Epidermal melanocyte (primary cell): Measurements from ENCODE around the gene AK8.

Source experiments
- DNase-seq: peaks from one replicate; pipeline ENCODE4 v3.0.0; 2011; ENCODE audit warnings: low spot score; ENCODE audit not compliant: insufficient read length

The AK8 gene

DNA sequence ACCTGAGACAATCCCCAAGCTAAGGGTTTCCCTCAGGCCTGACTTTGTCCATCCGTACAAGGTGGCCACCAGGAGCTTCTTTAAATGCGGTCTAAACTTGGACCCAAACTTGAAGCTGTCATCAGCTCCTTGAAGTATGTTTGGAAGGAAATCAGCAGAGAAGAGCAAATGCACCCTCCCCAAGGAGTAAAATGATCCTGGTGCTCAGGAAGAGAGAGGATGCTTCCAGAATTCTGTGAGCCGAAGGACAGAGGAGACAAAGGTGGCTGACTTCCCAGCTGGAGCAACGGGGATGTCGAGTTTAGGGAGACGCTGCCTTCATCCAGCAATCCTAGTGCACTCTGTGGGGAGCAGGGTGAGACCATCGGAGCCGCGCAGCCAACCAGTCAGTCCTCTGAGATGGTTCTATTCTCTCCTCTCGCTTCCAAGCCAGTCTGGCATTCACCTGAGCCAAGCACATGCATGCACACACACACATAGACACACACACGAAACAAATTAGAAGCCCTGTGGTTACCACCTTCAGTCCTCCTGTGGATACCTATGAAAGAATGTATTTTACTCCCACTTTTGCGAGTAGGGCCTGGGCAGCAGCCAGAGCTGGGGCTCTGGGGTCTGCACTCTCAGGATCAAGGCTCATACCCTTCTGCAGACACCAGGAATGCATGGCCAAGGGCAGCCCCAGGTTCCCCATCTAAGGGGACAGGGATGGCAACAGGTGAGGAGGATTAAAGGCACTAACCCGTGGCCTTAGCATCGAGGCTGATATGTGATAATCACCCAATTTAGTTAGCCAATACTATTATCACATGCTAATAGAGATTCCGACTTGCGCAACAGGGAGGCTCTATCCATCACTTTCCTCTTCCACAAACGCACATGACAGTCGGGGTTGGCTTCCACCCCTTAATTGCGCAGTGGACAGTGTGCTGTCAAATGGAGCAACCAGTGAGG, 132.1 kb downstream of the AK8 start:
- DNase-seq, result no peak

DNA sequence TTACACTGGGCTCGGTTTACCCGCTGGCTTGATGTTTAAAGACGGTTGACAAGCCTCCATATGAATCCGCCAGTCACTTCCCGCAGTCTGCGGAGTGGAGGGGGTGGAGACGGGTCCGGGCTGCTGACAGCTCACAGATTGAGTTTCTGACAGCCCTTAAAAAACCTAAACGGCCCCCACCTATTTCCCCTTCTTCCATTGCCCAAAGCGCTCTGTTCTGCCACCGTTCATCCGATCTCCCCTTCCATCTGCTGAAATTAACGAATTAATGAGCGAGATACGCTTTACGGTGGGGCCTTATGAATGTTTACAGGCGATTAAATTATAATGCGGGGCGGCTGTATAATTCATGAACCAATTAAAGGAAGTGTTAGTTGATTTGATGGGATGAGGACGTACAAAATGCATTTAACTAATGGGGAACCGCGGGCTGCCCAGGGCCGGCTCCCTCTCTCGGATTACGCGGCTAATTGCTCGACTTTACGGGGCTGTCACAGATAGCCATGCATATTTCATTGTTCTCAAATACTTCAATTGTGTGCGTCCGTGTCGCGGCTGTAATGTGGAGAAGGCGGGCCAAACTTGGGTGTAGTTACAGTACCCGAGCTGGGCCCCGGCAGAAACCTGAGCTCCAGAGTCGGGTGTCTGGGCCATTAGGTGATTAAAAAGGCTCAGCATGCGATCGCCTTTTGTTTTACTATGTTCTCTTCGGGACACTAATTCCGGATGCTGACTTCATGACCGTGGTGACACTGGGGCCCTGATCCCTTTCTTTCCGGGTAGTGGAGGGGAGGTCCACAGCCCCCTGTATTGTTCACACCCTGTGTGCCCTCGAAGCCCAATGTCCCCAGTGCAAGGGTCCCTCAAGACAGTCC, 133.0 kb downstream of the AK8 start:
- no peak for DNase-seq

DNA sequence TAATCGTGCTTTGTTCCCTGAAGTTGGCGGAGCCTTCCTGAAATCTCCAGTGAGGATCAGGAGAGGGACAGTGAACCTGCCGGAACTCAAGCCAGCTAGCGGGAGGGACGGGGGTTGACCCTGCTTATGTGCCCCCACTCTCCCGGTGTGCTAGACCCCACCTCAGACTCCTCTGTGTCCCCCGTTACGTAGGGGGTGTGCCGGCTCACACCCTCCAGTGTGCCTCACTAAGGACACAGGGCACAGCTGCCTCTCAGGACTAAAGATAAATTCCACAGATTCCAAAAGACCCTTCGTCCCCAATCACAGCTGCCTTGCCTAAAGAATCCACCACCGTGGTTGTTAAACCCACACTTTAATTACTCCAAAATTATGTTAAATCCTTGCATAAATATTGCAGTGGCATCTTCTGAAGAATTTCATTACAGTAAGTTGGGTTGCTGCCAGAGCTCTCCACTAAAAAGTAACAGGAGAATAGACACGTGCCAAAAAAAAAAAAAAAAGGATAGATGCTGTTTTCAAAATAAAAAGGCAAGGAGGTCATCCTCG, 134.1 kb downstream of the AK8 start:
- no peak for DNase-seq

DNA sequence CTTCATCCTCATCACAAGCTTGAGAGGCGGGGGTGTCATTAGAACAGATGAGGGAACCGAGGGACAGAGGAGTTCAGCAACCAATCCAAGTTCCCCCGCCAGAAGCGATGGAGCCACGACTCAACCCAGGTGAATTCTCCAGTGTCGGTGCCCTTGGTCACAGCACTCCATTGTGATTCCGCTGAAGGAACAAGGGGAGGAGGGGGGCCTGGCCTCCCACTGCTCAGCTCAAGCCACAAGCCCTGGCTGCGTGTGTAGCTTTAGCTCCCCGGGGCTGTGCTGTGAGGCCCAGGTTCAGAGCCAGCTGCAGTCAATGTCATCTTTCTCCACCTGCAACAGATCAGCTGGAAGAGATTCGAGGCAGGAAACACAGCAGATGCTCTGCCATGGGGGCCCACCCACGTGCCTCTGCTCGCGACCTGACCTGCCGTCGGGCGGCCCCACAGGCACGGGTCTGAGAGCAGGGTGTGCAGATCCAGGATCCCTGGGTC, 135.2 kb downstream of the AK8 start:
- no peak for DNase-seq

DNA sequence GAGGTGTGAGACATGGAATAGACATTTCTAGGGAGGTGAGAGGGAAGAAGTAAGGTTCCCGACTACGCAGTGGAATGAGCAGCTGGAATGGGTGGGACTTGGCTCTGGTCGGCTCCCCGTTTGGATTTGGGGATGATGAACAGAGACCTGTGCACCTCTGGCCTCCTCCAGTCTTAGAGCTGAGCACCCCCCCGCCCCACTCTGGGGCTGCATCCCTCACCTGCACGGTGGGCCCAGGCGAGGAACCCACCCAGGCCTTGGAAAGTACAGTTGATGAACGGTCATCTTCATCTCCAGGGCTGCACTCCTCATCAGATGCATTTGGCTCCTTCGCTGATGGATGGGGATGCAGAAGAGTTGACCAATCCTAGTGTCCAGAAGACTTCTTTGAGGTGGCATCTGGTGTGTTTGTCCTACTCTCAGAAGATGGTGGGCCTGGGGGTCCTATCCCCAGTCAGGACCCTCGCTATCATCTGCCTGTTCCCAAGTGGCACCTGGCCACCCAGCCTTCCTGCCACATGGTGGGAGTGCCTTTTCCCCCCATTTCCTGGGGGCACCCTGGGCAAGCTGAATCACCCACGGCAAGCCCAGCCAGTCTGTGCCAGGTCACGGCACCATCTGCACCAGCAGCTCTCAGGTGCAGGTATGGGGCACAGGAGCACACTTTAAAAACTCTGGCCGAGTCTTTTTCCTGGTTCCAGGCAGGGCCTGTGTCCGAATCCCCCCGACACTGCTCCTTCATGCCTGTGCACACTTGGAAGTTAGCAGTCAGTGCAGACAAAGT, 137.4 kb downstream of the AK8 start:
- DNase-seq, result no peak

DNA sequence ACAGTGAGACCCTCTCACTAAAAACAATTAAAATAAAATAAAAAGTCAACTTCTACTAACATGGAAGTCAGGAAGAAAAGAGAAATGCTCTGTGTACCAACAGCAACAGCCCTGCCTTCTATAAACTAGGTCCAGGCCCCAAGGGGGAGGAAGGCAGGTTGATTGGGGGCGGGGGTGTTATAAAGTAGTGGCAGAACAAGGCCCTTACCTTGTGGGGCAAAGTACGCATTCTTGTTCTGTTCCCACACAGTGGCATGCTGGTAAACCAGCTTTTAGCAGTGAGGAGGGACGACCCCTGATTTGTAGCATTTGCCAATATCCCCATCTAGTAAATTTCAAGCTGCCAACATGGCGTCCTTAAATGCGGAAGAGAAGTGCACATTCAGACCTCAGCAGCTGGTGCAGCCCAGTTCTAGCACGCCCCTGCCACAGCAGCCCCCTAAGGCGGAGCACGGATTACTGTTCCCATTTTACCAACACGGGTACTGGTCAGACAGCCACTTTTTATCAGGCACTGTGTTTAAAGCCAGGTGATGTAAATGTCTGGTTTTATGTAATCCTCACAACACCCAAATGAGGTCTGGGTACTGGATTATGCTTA, 138.3 kb downstream of the AK8 start:
- no peak for DNase-seq

DNA sequence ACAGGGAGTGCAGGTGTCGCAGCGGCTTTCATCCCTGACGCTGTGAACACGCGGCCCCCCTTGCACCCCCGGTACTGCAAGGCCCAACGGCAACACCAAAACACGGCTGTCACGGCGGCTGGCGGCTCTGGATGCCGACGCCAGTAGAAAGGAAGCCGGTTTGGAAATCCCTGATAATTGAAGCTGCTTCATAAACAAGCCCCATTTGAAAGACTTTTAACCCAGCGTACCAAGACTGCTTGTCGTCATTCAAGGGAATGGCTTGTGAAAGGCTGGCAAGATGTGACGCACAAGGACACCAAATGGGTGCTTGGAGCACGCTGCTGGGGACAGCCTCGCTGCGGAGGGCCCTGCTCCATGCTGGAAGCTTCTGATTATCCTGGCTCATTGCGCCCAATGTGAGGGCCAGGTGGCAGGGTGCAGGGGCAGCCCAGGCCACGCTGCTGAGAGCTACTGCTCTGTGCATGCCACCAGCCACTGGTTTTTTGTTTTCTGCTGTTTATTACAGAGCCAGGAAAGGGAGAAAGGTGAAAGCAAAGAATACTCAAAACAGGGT, 144.7 kb downstream of the AK8 start:
- no peak for DNase-seq

DNA sequence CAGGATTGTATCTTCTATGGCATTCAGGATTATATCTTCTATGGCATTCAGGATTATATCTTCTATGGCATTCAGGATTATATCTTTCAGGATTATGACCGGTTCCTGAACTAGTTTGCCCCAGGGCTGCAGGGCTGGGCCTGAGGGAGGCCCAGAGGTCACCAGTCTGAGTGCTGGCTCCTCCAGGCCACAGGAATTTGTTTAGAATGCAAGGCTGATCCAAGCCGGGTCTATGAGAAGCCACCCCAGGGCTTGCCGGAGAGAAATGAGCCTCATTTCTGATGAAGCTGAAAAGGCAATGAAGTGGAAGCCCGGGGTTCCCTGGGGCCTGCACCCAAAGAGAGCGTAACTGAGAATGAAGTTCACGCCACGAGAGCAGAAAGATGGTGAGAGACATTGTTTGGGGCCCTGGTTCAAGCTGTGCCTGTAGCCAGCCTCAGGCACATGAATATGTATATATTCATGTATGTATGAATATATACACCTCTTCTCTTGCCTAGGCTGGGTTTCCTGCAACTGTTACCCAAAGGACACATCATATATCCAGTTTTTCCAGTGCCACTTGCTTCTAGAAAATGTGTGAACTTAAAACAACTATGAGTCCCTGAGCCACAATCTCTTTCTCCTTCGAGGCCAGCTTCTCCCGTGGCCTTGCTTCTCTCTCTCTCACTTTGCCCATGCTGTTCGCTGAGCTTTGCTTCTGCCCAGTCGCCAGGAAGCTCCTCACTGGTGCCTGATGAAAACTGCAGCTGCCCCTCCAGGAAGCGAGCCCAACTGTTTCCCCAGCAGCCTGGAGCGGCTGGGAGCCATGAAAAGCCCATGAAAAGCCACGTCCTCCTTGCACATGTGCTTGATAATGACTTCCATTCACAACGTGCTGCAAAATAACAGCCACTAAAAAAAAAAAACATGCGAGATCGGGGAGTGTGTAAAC, 145.5 kb downstream of the AK8 start:
- DNase-seq, result no peak

DNA sequence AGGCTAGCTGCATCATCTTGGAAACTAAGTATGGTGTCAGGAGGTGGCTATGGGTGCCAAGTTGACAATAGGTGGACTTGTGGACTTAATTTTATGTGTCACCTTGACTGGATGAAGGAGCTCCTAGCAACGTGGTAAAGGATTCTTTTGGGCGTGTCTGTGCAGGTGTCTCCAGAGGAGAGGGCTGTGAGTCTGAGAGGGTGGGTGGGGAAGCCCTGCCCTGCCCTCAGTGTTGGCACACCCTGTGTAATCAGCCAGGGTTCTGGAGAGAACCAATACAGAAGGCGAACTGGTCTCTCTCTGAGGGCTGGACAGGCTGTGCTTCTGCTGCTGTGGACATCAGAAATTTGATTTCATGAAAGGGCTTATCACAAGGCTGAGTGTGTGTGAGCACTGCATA, 146.9 kb downstream of the AK8 start:
- no peak for DNase-seq

DNA sequence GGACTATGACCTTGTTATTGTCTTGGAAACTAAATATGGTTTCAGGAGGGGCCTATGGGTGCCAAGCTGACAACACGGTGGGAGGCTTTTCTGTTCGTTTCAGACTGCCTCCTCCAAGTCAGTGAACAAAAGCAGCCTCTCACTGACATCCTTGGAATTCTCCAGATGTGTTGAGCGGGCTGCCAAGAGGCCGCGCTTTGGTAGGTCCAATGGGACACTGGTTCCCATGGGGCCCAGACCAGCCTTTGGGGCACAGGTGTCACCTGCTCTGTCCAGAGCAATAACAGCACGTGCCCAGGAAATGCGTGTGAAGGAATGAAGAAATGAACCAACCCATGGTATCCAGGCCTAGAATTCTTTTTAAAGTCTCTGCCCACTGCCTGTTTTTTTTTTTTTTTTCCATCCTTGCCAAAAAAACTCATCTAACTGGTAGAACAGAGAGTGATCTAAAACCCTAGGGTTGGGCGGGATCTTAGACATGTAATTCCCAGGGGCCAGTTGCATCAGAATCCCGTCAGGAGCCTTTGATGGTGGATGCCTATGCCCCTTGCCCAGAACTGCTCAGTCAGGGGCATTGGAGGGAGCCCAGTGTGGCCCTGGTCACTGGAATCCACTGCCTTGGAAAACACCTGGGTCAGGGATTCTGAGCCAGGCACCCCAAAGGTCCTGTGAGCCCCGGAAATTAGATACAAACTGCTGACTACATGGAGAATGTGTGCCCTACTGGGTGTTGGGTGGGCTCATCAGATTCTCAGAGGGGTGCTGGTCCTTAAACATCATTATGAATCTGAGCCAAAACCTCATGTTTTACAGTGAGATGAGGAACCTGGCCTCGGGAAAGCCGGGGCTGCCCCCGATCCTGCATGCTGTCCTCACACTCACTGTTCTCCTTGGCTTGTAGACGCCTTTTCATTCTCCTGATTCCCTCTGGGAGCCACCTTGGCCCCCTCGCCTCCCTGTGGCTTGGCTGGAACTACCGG, 147.7 kb downstream of the AK8 start:
- DNase-seq, result no peak

DNA sequence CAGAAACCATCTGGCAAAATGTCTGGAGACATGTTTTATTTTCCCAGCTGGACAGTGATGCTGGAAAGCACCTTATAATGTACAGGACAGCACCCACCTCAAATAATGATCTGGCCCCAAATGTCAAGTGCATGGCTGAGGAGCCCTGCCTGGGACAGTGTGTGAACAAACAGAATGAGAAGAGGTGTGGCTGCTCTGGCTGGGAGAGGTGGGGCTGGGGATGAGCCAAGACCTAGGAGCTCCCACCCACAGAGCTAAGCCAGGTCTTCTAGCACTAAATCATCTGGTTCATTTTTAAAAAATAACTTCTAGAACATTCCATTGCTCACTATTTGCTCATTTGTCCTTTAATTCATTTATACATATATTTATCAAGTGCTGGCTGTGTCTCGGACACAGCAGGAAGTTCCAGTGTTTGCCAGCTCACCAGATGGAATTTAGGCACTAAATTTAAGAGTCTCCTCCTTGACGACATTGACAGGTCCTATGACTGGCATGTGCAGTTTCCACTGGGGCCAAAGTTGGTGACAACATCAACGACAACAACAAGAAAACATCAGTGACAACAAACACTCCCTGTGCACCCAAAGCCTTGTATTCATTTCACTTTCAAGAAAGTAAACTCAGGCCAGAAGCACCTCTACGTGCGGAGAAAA, 148.7 kb downstream of the AK8 start:
- DNase-seq, result no peak

DNA sequence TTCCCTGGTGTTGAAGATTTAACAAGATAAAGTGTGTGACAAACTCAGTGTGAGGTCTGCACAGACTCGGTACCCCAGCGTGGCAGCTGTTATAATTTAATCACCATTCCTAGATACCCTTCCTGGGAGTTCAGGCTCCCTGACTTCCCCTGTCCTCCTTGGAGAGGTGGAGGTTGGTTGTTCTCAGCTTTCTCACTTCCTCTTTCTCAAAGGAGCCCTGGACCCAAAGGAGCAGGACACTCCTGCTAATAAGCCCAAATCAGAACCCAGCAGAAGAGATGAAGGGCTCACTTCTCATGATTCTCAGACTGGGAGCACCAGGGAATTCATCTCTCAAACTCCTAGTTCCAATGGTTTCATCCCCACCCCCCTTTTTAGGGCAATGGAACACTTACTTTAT, 149.6 kb downstream of the AK8 start:
- no peak for DNase-seq

DNA sequence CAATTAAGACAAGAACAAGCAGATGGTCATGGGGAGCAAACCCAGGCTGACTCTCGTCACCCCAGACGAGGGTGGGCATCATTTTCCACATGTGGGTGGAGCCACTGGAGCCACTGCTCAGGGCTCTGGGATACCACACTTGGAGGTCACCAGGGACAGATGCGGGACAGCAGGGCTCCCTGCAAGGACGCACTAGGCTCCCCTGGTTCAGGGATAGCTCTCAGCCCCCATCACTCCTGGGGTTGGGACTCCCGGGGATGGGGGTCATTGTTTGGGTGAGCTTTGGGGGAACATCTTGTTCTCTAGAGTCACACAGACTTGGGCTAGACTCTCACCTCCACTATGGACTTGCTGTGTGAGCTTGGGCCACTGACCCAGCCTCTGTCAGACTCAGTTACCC, 150.0 kb downstream of the AK8 start:
- no peak for DNase-seq

DNA sequence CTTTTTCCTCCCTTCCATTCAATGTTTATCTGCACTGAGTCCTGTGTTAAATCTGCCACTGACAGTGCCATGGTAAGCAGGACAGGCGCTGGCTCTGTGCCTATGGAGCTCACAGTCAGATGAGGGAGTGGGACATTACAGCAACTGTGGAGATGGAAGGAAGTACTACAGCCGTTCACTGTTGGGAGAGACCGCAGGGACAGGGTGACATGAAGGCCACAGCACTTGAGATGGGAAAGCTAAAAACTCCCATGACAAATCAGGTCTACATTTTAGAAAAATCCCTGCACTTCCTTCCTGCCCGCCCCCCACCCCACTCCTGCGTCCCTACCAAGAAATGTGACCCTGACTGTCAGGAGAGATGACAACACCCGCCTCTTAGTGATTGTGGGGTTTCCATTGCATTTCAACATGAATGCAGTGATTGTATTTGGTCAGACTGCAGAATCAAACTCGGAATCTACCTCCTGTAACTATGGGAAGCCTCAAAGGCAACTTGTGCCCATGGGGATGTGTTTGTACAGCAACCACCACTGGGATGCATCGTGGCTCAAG, 151.4 kb downstream of the AK8 start:
- DNase-seq, result no peak

DNA sequence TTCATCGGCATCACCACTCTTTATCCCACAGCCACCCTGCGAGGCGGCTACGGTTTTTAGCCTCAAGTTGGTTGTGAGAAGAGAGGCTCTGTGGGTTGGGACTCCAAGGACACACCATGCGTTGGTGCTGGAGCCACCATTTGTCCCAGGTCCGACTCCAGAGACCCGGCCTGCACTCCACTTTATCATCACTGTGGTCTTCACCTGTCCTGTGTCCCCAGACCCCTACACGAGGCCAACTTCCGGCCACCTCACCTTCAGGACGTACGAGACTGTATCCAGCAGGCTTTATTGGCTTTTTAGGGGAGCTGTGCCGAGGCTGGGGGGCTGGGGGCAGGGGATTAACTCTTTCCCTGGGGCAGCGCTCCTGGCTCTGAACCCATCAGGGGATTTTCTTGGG, 152.8 kb downstream of the AK8 start:
- no peak for DNase-seq

DNA sequence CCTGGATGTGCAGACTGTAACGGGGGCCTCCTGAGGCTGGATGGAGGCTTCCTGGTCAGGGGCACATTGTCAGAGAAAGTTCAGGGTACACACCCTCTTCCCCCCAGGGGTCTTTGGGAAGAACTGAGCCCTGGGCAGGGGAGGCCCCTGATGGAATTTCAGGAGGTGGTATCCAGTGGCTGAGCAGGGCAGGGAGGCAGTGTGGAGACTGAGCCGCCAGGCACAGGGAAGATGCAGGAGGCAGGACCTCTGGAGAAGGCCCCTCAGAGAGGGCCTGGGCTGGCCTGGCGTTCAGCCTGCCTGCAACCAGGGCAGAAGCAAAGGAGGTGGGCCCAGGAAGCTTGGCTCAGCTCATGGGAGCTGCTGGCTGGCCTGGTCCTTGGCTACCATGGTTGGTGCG, 154.3 kb downstream of the AK8 start:
- no peak for DNase-seq

DNA sequence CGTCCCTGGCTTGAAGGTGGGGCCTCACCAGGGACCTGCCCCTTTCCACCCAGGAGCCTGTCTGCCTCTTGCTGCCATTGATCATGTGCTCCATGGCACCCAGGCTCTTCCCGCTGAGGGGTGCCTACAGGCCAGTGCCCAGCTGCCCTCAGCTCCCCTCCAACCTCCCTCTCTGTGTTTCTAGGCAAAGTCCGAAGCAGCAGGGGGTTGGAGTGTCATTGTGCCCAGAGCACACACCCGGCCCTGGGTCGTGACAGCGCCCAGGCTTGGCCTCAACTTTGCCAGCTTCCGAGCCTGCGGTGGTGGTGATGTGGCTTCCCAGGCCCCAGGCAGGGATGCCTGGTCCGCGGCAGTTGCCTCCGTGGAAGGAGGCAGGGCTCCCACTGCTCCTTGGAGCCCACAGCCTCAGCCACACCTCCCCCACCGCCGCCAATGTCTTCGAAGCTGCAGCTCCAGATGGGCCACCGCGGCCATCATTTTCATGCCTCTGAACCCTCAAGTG, 155.5 kb downstream of the AK8 start:
- DNase-seq, result no peak
